ENCODE measurements around the gene MTURN.

DNA sequence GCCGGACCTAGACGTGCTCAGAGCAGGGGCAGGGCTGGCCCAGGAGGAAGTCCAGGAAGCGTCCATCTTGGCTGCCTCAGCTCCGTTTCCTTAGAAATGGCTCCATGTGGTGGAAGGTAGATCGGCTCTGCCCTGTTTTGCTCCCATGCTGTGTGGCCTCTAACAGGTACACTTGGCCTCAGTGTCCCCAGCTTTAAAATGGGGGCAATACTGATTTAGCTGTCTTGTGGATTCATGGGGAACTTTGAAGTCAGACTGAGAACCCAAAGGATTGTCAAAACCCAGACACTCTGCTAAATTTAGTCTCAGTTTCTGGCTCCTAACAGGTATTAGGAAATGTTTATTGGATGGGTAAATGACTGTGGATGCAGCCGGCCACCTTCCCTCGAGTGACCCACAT, 15.9 kb downstream of the MTURN start:
- TF ChIP-seq EZH2 (IDR thresholded peaks at IDR 0.05; ENCODE audit: borderline replicate concordance, insufficient read depth, low read length, poor library complexity, severe bottlenecking) (no peak), EP300 (conservative IDR thresholded peaks at IDR 0.05; ENCODE audit: poor library complexity, severe bottlenecking) (no peak), RAD21 (conservative IDR thresholded peaks at IDR 0.05) (no peak)
- TF ChIP-seq, protein P1, sequence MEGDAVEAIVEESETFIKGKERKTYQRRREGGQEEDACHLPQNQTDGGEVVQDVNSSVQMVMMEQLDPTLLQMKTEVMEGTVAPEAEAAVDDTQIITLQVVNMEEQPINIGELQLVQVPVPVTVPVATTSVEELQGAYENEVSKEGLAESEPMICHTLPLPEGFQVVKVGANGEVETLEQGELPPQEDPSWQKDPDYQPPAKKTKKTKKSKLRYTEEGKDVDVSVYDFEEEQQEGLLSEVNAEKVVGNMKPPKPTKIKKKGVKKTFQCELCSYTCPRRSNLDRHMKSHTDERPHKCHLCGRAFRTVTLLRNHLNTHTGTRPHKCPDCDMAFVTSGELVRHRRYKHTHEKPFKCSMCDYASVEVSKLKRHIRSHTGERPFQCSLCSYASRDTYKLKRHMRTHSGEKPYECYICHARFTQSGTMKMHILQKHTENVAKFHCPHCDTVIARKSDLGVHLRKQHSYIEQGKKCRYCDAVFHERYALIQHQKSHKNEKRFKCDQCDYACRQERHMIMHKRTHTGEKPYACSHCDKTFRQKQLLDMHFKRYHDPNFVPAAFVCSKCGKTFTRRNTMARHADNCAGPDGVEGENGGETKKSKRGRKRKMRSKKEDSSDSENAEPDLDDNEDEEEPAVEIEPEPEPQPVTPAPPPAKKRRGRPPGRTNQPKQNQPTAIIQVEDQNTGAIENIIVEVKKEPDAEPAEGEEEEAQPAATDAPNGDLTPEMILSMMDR (IDR thresholded peaks at IDR 0.05; ENCODE audit: poor library complexity, severe bottlenecking), result no peak
